Thoracic aorta (tissue), 2 donors: ENCODE measurements around the gene OR8D1. TPM values are rescaled to one million over a fixed set of nuclear protein-coding genes. Genes with fewer than 3 reads are reported as not detected.

Experiments used
- ATAC-seq: fragments of 150-250 bp; one replicate; pipeline ENCODE4 v1.8.0; 2017; ENCODE audit warnings: low read depth; ENCODE audit not compliant: insufficient number of reproducible peaks, low FRiP score
- DNase-seq: peaks from one replicate; pipeline ENCODE4 v3.0.0-alpha.2; 2020; ENCODE audit warnings: low spot score
- H3K27ac ChIP-seq, 2 donors: fragments of 200-600 bp; sonication (generic); 1 replicate in 1 of 2; 2 replicates in 1 of 2; pipeline ENCODE4 v1.5.1; 2016; ENCODE audit warnings: mild to moderate bottlenecking in 2 of 2, moderate library complexity in 2 of 2
- H3K27me3 ChIP-seq: fragments of 200-600 bp; sonication (generic); replicated peaks from 2 replicates; pipeline ENCODE4 v1.6.0; 2016; ENCODE audit warnings: mild to moderate bottlenecking; ENCODE audit not compliant: insufficient read depth
- H3K36me3 ChIP-seq: fragments of 200-600 bp; sonication (generic); one replicate; pipeline ENCODE4 v1.5.1; 2016
- H3K4me1 ChIP-seq, 2 donors: fragments of 200-600 bp; sonication (generic); 1 replicate in 1 of 2; 2 replicates in 1 of 2; pipeline versions ENCODE4 v1.5.1 to v1.6.0; 2016; ENCODE audit warnings: low read depth in 2 of 2, mild to moderate bottlenecking in 1 of 2; ENCODE audit not compliant: control insufficient read depth in 1 of 2
- H3K4me3 ChIP-seq: fragments of 200-600 bp; sonication (generic); 2 replicates; pipeline ENCODE4 v1.5.1; 2016; ENCODE audit warnings: mild to moderate bottlenecking
- H3K9me3 ChIP-seq: fragments of 200-600 bp; sonication (generic); 2 replicates; pipeline ENCODE4 v1.5.1; 2016
- total RNA-seq, 2 donors: library from RNA; depleted of rRNA; stranded (reverse); fragments of >200 nt; gene quantifications; one replicate each; pipeline versions ENCODE4 v1.1.0 to v1.2.3, GENCODE V29; 2016
- TF ChIP-seq, protein P1 (sequence below): fragments of 200-600 bp; sonication (generic); IDR thresholded peaks from one replicate; pipeline ENCODE4 v1.5.1; 2019; ENCODE audit warnings: antibody characterized with exemption

OR8D1 gene
- total RNA-seq, 2 donors from 2014 or later, result not detected

- ATAC-seq (no peak), DNase-seq (no peak)
- no peaks in the 10 kb centered on the region for H3K36me3 ChIP-seq
- H3K27me3 ChIP-seq, result no peaks in the 10 kb centered on the region
- peaks cover 2% of the 10 kb centered on the region for H3K9me3 ChIP-seq
- no peak overlapping the region for H3K27ac ChIP-seq
- H3K4me1 ChIP-seq, result no peaks in the 10 kb centered on the region
- TF ChIP-seq, protein P1, sequence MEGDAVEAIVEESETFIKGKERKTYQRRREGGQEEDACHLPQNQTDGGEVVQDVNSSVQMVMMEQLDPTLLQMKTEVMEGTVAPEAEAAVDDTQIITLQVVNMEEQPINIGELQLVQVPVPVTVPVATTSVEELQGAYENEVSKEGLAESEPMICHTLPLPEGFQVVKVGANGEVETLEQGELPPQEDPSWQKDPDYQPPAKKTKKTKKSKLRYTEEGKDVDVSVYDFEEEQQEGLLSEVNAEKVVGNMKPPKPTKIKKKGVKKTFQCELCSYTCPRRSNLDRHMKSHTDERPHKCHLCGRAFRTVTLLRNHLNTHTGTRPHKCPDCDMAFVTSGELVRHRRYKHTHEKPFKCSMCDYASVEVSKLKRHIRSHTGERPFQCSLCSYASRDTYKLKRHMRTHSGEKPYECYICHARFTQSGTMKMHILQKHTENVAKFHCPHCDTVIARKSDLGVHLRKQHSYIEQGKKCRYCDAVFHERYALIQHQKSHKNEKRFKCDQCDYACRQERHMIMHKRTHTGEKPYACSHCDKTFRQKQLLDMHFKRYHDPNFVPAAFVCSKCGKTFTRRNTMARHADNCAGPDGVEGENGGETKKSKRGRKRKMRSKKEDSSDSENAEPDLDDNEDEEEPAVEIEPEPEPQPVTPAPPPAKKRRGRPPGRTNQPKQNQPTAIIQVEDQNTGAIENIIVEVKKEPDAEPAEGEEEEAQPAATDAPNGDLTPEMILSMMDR, result no peak
- no peak overlapping the region for H3K4me3 ChIP-seq
Measured at GRCh38 chr11:124296016-124296415, 17.7 kb downstream of the OR8D1 start.

- no peak for ATAC-seq
- H3K27ac ChIP-seq, result no peak overlapping the region
- H3K27me3 ChIP-seq, result no peaks in the 10 kb centered on the region
- no peak overlapping the region for H3K4me3 ChIP-seq
- H3K9me3 ChIP-seq, result peaks cover 6% of the 10 kb centered on the region
- H3K4me1 ChIP-seq, result no peaks in the 10 kb centered on the region
- no peaks in the 10 kb centered on the region for H3K36me3 ChIP-seq
- TF ChIP-seq, protein P1, result no peak
- DNase-seq, result no peak
Measured at GRCh38 chr11:124294687-124295086, 19.1 kb downstream of the OR8D1 start.

DNA sequence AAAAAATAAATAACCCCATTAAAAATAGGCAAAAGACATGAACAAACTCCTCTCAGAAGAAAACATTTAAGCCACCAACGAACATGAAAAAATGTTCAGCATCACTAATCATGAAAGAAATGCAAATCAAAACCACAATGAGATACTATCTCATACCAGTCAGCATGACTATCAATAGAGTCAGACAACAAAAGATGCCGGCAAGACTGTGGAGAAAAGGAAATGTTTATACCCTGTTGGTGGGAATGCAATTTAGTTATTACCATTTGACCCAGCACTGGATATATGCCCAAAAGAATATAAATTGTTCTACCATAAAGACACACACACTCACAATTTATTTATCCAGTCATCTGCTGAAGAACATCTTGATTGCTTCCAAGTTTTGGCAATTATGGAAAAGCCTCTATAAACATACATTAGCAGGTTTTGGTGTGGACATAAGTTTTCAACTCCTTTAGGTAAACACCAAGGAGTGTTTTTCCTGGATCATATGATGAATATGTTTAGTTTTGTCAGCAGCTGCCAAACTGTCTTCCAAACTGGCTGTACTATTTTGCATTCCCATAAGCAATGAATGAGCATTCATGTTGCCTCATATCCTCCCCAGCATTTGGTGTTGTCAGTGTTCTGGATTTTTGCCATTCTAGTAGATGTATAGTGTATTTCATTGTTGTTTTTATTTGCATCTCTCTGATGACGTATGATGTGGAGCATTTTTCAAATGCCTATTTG is 28.0 kb downstream of the OR8D1 start:
- TF ChIP-seq, protein P1, result no peak
- H3K27me3 ChIP-seq, result no peaks in the 10 kb centered on the region
- H3K9me3 ChIP-seq, result peaks cover 1% of the 10 kb centered on the region
- ATAC-seq (no peak), DNase-seq (no peak)
- no peak overlapping the region for H3K4me3 ChIP-seq
- H3K27ac ChIP-seq, result no peak overlapping the region
- H3K36me3 ChIP-seq, result no peaks in the 10 kb centered on the region
- no peaks in the 10 kb centered on the region for H3K4me1 ChIP-seq

DNA sequence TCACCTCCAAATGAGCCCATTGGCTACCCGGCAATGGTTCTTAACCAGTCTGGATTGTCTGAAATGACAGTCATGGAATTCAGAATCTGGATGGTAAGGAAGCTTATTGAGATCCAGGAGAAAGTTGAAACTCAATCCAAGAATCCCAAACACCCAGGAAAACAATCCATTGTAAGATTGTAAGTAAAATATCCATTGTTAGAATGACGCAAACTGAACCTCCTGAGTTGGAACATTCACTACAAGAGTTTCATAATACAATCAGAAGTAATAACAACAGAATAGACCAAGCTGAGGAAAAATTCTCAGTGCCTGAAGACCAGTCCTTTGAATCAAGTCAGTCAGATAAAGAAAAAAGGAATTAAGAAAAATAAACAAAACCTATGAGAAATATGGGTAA is 35.5 kb downstream of the OR8D1 start:
- Histone ChIP-seq H3K27ac (no peak overlapping the region), H3K36me3 (no peaks in the 10 kb centered on the region), H3K4me3 (no peak overlapping the region), H3K27me3 (no peaks in the 10 kb centered on the region), H3K4me1 (no peaks in the 10 kb centered on the region), H3K9me3 (no peaks in the 10 kb centered on the region)
- ATAC-seq (no peak), DNase-seq (no peak)
- TF ChIP-seq, protein P1, result no peak

DNA sequence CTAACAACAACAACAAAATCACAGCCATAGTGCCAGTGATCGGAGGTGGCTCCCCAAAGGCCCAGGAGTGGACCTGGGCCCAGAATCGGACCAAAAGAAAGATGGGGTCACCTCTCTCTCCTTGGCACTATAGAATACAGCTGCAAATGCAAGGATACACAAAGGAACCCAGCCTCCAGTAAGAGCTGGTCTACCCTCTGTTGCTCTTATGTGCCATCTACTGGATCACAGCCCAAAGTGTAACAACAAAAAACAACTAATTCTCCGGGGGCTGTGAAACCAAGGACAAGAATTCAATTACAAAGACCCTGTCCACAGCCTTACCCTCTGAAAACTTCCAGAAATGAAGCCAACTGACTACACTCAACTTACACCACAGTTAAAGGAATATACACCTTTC is 35.9 kb downstream of the OR8D1 start:
- no peaks in the 10 kb centered on the region for H3K9me3 ChIP-seq
- H3K36me3 ChIP-seq, result no peaks in the 10 kb centered on the region
- no peaks in the 10 kb centered on the region for H3K4me1 ChIP-seq
- ATAC-seq, result no peak
- H3K27ac ChIP-seq, result no peak overlapping the region
- TF ChIP-seq, protein P1, result no peak
- H3K27me3 ChIP-seq, result no peaks in the 10 kb centered on the region
- DNase-seq, result no peak
- no peak overlapping the region for H3K4me3 ChIP-seq
